HPDE6-E6E7 (cell line): ENCODE measurements around the gene PIGW.

Experiments used
- DNase-seq: peaks from one replicate; pipeline ENCODE4 v3.0.0; 2011; ENCODE audit warnings: missing footprints; ENCODE audit errors: extremely low spot score

PIGW gene, protein sequence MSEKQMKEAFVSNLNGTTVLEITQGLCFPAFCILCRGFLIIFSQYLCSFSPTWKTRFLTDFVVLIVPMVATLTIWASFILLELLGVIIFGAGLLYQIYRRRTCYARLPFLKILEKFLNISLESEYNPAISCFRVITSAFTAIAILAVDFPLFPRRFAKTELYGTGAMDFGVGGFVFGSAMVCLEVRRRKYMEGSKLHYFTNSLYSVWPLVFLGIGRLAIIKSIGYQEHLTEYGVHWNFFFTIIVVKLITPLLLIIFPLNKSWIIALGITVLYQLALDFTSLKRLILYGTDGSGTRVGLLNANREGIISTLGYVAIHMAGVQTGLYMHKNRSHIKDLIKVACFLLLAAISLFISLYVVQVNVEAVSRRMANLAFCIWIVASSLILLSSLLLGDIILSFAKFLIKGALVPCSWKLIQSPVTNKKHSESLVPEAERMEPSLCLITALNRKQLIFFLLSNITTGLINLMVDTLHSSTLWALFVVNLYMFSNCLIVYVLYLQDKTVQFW

DNA sequence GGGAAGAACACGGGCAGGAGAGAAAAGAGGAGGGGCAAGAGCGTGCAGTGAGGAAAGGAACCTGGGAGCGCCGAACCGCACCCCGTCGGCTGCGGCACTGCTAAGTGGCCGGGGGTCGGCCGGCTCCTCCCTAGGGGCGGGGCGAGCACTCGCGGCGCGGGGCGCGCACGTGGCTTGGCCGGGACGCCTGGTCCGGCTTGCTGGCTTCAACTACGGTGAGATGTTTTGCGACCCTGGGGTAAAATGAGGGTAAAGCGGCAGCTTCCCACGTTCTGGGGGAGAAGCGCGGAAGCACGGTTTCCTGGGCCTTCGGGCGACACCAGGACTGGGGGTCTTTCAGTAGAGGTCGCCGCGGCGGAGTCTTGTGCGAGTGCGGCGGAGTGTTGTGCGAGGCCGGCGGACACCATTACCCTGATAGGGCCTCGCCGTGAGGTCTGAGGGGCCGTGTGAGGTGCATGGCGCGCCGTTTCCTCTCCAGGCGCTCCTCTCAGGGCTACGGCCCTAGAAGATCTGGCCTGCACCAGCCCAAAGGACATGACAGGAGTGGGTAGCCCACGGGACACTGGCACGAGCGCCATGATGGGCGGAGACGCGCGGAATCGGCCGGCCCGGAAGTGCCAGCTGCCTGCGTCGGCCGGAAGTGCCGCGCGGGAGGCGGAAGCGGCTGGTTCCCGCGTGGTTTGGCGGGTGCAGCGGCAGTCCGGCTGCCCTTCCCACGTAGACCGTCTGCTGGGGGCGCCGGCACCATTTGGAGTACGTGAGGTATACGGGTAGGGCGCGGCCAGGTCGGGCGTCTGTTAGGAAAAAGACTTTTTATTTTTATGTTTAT, at the start of gene PIGW, which contains the start of gene MYO19:
PIGW (plus strand) TSS at position 148 of the 829 bp plus-strand sequence. CDS start 2,115 bp downstream, outside the sequence.
MYO19 (minus strand) TSS at position 29 of the 829 bp plus-strand sequence. CDS start 2,330 bp downstream, outside the sequence.
- DNase-seq: peak; percentile 90

DNA sequence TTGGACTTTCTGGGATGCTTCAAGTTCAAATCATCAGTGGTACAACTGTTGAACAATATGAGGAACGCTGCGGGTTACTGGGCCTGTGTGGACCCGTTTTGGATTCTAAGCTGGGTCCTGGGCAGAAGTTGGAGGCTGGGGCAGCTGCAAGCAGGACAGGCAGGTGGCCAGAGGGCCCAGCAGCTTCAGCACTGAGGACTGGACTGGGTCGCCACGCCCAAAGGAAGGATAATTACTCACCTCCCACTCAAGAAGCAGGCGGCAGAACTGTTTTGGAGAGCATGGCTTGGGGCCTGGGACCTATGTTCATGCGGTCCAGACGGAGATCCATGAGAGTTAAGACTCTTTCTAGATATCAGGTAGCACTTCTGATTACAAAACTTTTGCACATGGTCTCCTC, 49.8 kb upstream of the PIGW start:
- DNase-seq: no peak

DNA sequence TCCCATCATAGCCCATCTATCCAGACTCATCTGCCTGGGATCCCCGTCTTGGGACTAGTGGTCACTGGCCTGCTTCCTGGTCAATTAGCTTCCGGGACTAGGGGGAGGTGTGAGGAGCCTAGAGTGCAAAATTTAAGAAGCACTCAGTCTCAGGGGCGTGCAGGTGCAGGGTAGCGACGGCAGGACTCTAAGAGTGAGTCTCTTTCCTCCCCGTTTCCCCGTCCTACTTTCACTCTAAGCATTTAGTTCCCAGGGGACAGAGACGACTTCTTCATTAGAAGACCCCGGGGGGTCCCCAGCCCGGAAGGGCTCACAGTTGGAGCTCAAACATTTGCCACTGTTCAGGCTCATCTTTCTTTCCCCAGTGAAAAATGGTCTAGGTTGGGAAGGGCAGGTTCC, 49.0 kb upstream of the PIGW start:
- no peak for DNase-seq

DNA sequence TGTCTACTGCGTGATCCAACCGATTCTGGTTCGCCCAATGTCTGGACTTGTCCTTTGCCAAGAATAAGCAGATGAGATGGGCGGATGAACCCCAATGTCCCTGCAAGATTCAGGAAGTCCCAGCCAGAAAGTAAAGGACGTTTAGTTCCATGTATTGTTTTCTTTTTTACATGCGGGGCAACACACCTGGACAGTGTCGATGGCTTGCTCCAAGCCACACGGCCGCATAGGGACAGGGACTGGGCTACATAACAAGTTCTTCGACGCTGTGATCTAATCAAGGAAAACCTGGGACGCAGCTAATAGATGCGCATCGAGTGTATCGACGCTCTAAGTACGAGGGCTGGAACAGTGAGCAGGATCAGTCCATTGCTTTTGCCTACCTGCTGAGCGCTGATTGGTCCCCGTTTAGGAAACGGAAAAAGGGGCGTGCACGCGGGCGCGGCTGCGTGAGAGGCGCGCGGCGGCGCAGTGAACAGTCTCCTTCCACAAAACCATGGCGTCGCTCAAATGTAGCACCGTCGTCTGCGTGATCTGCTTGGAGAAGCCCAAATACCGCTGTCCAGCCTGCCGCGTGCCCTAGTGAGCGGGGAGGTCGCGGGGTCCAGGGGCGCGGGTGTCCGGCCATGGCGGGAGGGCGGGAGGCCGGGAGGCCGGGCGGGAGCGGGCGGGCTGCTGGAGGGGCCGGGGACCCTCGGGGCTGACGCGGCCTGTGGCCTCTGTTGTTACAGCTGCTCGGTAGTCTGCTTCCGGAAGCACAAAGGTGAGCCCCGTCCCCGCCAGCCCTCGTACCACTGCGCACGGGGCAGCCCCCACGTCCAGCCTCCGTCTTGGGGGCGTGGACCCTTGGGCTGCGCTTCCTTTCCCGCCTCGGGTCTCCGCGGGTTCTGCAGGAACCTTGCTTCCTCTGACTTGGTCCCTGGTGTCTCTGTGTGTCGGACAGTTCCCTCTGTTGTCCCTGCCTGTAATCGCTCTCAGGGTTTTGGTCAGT, 48.3 kb upstream of the PIGW start, which contains the start of gene ZNHIT3:
ZNHIT3 (plus strand) TSS at position 478 of the 991 bp plus-strand sequence; CDS start at position 497, 19 bp downstream.
- peak; percentile 94 for DNase-seq

DNA sequence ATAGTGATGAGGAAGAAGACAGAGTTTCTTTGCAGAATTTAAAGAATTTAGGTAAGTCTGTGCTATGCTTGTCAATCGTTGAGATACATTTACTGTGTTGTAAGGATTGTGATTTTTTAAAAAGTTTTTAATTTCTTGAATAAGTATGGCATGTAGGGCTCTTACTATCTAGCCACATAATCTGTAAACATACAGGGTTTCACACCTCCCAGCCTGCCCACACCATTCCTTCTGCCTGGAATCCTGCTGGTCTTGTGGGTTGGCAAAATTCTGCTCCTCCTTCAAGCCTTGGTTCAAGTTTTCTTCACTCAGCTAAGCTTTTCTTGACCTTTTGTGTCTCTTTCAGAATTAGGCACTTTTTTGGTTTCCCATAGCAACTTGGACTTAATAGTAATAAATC, 40.8 kb upstream of the PIGW start:
- no peak for DNase-seq

DNA sequence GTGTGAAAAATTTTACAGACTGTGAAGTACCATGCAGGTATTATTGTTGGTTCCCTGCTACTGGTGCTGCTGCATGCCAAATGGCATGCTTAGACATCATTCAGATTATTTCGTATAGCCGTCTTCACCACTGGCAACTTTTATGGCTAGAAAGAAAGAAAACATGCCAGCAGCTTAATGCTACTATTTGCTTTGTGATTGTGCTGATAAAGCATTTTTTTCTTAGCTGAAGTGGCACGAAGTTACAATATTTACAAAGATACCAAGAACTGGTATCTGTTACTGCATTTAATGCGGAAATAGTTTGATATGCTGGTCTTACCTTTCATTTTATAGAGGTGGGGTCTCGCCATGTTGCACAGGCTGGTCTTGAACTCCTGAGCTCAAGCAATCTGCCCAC, 40.1 kb upstream of the PIGW start:
- DNase-seq: no peak

DNA sequence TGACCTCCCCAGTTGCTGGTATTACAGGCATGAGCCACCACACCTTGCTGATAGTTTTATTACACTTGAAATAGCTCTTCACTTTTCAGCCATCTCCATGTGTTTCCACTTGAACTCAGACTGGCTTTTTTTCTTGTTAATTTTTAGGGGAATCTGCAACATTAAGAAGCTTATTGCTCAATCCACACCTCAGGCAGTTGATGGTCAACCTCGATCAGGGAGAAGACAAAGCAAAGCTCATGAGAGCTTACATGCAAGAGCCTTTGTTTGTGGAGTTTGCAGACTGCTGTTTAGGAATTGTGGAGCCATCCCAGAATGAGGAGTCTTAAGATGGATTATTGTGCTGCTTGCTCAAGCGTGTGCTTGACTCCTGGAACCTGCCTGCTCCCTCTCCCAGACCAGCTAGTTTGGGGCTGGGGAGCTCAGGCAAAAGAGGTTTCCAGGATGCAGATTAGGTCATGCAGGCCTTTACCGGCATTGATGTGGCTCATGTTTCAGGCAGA, 39.7 kb upstream of the PIGW start:
- DNase-seq: no peak

DNA sequence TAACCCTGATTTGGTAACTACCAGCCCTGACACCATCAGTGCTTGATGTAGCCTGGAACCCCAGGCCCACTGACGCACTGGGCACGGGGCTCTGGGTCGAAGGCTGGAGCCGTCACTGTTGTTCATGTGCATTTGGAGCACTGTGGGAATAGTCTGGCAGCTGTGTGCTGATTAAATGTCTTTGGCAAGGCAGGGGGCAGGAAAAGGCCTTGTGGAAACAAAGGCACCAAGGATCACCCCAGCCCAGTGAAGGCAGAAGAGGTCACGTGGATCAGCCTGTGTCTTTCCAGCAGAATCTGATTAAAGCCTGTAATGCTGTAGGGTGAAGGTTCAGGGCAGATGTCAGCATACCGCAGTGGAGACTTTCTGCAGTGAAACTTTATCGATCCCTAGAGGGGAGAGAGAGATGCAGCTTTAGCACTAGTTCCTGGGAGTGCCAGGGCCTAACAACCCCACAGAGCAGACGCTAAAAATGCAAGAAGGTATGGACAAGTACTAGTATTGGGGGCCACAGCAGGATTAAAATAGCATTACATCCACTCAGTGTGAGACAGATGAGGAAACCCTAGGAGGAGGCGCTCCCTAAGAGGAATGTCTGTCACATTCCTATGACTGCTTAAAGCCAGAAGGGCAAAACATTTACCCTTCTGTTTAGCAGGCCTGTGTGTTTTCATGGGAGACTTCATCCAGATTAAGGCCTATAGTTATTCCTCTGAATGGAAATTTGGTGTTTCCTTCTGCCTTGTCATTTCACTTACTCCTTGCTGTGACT, 38.6 kb upstream of the PIGW start:
- DNase-seq: no peak

DNA sequence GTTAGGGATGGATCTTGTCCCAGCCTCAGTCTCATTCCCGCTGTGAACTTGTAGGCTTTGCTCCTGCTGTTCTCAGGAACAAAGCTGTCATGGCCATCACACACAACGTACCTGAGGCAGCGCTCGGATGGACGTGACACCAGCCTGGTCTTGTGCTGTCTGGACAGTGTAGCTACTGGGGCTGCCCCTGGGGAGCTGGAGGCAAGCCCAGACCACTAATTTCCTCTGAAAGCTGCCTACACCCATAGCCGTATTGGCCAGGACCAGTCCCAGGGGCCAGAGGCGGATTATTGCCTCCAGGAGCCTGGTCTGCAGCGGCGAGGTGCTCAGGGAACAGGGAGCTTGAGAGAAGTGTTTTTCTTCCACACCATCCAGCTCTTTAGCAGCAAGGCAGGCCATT, 36.6 kb upstream of the PIGW start:
- no peak for DNase-seq

DNA sequence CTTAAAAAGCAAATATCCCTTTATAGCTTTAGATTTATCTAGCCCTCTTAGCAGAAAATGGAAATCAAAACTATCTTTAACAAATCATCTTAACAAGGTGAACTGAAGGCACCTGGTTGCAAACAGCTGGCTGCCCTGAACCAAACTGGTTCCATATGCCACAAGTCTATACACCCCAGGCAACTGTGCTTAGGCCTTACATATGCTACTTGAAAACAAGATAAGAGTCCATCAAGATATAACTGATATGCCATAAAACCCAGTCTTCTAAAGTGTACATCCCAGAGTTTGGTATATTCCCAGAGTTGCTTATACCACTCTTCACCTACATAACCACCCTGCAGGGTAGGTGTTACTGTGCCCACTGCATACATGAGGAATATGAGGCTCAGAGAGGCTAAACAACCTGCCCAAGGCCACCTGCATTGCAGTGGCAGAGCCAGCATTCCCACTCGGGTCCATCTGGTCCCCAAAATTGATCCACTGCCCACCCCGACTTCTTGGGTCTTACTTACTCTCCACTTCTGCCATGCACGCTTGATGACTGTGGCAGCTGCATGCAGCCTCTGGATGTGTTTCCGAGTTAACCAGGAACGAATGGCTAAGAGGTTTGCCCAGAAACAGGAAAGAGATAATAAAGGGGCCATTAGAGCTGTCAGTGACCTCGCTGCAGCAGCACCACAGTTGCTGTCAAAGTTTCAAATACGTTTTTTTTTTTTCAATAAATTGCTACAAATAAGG, 36.1 kb upstream of the PIGW start:
- no peak for DNase-seq

DNA sequence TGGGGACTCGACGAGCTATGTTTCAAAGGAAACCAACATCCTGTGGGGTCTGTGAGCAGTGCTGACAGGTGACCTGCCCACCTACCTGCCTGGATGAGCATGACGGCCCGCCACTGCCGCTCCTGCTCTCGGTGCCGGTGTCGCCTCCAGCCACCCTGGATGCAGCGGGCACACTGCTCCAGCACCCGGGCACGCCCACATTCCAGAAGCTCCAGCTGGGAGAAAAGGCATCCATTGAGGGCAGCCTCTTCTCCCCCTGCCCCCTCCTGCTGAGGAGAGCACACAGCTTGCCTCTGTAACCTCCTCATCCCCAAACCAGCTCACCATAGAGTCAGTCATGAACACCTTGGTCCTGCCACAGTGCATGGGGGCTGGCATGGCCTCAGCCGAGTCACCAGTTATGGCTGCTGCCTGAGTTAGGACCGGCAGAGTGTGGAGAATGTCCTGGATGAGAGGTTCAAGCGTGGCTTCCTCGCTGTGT, 34.0 kb upstream of the PIGW start:
- no peak for DNase-seq

DNA sequence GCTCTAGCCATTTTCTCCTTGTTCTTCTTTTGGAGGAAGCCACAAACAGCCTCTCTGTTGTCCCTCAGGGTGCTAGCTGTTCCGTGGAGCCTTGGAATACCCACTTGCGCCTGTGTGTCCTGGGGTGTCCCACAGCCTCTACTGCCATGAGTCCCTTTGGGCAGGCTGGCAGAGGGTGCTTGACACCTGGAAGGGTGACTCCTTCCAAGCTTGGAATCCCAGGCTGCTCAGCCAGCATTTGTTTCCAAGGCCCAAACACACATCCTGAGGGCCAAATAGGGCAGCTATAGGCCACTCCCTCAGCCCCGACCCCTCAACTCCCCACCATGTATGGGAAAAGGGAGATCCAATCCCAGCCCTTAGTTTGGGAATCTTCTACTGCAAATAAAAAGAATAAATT, 33.4 kb upstream of the PIGW start:
- DNase-seq: no peak

DNA sequence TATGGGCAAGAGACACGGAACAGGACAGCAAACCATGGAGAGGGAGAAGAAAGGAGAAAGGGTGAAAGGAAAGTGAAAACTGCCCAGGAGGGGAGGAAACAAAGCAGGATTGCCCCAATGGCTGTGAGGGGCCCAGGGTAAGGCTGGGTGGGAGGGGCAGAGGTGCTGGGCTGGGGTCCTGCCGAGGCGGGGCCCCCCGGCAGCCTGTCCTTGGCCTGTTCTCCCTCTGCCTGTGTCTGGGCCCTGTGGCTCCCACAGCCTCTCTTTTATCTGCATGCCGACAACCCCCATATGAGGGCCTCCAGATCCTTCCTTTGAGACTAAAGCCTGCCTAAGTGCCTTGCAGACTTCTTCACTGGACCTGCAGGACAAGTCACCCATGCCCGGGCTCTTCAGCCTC, 32.8 kb upstream of the PIGW start:
- no peak for DNase-seq

DNA sequence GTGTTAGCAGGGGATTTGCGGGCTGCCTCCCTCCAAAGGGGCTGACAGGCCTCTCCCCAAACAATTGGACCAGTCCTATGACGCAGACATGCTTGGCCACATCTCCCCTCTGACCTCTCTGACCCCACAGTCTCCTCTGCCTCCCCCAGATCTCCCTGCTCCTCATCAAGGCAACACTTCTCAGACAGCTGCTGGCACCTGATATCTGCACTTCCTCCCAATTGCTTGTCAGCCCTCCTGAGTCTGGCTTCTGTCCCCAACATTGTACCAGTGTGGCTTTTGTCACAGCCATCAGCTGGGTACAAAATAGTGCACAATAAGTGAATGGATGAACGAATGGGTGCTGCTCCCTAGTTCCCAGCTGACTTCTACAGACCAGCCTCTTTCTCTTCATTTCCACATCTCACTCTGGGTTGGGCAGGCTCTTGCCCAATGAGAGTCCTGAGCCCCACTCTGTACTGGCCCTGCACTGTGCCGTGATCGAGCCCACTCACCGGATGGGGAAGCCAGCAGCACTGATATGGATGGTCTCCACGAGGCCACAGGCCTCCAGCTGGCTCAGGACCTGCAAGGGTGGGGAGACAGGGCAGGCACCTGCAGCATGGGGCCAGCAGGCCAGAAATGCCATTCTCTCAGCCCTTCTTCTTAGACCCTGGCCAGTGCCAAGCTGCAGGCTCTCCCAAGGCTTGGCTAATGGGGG, 31.2 kb upstream of the PIGW start:
- no peak for DNase-seq

DNA sequence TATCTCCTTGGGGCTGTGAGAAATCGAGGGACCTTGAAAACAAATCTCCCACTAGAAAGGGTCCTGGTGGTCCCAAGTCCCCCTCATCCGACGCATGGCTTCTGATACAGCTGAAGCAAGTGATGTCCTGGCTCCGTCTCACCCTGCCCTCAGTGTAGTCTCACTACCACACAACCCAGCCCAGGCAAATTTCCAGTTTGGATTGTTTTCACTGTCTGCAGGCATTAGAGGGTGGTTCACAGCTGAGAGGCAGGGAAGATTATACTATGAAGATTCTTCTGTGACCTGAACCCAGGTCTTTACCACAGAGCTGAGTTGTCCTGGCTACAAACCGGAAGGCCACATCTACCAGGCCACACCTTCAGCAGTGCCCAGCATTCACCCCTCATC, 30.6 kb upstream of the PIGW start:
- DNase-seq: no peak

DNA sequence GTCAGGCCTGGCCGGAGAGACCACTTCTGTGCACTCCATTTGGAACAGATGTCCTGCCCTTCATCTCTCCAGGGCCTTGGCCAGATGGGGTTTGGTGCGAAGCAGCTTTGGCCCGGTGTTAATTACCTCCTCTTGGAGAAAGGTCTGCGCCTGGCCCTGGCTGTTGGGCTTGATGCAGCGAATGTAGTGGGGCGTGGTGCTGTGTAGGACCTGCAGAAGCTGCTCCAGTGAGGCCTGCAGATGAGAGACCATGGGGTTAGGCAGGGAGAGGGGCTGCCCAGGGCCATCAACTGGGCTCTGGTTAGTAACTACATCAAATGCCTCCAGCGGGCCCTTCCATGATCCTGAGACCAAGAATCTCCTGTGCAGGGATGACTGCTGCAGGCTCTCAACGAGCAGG, 29.6 kb upstream of the PIGW start:
- DNase-seq: no peak

DNA sequence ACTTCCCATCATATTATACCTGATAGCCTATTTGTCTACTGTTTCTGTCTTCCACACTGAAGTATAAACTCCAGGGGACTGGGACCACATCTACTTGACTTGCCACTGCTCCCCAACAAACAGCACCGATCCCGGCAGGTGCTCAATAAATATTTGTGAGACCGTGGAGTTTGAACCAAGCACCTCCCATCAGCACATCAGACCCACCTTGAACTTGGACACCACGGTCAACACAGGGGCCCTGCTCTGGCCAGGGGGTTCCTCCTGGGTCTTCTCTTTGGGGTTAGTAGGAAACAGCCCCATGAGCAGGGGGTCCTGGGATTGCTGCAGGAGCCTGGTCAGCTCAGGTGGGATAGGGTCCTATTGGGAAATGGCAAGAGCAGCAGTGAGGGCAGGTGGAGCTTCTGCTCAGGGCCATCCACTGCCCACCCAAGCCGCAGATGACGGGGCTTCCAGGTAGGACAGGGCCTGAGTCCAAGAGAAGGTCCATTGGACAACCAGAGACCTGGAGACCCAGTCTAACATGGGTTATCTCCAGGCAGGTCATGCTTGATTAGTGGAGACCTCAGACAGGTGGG, 28.4 kb upstream of the PIGW start:
- no peak for DNase-seq

DNA sequence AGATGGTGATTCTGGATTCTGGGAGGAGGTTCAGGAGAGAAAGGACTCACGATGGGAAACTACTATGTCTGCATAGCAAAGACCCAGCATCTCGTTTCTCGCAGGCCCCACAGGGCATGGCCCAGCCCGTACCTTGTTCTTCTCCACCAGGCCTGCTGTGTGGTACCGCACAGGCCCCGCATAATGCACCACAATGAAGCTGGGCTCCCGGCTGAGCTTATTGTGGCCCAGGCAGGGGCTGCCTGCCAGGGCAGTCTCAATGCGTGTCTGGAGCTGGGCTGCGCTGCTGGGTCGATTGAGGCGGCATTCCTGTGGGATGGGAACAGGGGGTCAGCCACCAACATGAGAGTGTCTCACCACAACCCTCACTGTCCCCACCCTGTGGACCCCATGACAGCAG, 28.0 kb upstream of the PIGW start:
- DNase-seq: no peak
